ENCODE measurements around the gene SNX24. TPM values are rescaled to one million over a fixed set of nuclear protein-coding genes. Genes with fewer than 3 reads are reported as not detected.
"Not testable (repeated sequence)": the region's sequence is repeated elsewhere in the genome, so short reads cannot be mapped to it uniquely, and the experiment has no call there.

The SNX24 gene
- total RNA-seq, 1 donor from 2014 or later: 19.3 TPM

DNA sequence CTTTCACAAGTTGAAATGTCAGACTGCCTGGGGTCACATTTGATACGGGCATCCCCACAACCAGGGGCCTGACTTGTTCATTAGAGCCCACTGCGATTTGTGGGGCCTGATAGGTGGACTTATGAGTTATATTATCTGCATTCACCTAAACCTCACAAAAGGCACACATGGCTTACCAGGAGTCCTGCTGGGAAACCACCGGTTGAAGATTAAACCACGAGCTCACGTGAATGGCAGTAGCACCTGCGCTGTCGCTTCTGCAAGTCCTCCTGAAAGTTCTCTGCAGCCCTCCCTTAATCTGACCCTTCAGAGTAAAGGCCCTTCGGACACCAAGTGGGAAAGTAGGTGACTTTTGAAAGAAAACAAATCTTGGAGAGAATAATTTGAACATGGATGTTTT is 122.2 kb downstream of the SNX24 start:
- no peak for DNase-seq

DNA sequence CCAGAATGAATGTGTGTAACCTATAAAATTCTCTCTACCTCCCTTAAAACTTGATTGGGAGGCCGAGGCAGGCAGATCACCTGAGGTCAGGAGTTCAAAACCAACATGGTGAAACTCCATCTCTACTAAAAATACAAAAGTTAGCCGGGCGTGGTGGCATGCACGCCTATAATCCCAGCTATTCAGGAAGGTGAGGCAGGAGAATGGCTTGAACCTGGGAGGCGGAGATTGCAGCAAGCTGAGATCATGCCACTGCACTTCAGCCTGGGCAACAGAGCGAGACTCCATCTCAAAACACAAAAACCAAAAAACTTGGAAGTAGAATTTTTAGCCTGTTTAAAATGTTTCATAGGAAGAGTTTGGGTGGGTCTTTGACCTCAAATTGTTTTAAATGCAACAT is 122.6 kb downstream of the SNX24 start:
- not testable (repeated sequence) for DNase-seq

DNA sequence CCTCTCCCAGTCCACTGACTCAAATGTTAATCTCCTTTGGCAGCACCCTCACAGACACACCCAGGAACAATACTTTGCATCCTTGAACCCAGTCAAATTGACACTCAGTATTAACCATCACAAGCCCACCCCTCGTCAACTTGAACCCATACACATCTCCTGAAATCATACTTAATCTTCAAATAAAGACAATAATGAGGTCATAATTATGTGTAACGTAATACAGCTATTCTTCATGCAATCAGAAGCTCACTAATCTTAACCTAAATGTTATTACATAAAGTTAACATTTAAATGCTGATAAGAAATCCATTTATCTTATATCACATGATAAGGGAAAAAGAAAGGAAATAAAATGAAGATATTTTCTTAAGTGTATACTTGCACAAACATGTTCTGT is 125.9 kb downstream of the SNX24 start:
- DNase-seq: no peak

DNA sequence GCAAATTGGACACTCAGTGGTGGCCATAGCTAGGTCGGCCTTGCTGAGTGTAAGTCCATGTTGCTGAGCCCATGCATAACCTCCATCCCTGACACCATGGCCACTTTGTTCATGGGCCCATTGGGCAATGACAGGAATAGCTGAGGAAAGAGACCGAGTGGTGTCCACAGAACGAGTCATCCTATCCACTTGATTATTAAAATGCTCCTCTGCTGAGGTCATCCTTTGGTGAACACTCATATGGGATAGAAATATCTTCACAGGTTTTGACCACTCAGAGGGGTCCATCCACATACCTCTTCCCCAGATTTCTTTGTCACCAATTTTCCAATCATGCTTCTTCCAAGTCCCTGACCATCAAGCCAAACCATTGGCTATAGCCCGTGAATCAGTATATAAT is 127.5 kb downstream of the SNX24 start:
- DNase-seq: no peak

DNA sequence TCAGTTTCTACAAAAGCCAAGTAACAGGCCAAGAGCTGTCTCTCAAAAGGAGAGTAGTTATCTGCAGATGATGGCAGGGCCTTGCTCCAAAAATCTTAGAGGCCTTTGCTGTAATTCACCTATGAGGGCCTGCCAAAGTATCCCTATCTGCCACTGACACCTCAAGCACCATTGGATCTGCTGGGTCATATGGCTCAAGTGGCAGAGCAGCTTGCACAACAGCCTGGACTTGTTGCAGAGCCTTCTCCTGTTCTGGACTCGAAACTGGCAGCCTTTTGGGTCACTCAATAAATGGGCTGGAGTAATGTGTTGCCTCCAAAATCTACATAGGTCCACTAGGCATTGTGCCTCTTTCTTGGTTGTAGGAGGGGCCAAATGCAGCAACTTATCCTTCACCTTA is 128.3 kb downstream of the SNX24 start:
- DNase-seq: not testable (repeated sequence)

DNA sequence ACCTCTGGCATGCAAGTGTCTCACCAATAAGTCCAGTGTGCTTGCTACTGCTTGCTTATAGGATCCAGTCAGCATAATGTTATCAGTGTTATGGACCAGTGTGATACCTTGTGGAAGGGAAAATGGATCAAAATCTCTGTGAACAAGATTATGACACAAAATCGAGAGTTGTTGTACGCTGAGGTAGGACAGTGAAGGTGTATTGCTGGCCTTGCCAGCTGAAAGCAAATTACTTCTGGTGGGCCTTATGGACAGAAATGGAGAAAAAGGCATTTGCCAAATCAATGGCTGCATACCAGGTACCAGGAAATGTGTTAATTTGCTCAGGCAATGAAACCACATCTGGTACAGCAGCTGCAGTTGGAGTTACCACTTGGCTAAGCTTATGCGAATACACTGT is 128.8 kb downstream of the SNX24 start:
- not testable (repeated sequence) for DNase-seq

DNA sequence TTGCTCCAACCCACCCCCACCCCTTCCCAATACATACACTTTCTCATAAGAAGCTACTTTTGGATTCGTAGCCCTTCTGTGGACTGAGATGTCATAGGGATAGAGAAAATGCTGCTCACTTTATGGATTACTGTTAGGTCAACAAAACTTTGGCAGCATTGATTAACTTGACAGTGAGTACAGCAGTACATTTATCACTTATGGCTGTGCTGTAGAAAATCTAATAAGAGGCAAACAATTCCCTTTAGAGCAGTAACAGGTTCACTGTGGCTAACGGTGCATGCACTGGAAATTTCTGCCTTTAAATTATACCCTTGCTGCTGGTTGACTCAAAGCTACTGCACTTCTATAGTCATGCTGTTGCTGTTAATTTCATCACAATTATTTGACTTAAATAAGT is 131.9 kb downstream of the SNX24 start:
- DNase-seq: no peak

DNA sequence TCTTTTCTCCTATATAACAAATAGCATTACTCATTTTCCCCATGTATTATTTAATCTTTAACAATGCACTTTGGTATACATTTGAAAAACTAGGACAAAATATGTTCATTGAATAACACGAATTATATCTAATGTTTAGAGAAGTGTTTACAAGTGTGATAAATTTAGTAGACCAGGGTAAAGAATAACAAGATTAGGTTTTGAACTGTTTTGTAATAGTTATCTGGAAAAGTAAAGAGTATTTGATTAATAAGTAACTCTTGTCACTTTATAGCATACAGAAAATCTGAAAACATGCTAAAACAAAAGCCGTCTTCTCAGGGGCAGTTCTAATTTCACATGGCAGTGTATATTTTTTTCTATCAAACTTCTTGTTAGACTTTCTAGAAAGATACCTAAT is 132.7 kb downstream of the SNX24 start:
- DNase-seq: no peak

DNA sequence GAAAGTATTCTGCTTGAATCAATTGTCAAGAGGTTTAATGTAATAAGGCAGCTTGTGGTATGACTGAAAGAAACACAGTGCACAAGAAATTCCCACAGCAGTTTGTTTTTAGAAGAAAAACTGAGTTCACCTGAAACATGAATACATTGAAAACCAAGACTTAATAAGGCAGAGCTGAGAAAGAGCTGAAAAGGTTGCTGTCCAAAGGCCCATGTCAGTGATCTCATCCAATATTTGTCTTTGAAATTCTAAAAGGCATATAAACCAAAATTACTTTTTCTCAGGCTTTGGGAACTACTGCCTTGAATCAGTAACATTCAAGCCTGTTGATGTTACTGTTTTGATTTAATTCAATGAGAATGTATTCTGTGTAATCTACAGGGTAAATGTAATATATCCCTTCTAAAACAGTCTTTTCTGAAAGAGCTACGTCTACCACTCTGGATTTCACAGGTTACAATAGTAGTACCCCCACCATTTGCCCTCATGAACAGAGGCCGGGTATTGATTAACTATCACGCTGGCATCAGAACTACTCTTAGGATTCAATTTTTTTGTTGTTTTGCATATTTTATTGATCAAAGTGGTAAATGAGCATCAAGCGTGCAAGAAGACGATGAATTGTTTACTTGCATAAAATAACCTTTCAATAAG is 133.4 kb downstream of the SNX24 start:
- no peak for DNase-seq

DNA sequence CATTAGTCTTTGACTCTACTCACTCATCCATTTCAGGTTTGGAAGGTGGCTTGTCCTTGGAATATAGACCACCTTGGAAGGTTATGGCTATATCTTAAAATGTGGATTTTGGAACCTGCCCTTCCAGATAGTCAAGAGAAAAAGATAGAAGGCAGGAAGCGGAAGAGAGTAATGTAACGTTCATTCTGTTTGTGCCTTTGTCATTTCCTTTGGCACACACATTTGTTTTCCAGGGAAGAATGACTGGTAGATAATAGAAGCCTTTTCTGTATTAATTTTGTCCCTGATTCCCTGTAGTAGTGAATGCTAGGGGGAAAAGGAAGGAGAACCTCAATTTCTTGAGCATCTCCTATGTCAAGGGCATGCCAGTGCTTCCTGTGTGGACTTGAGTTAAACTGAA is 136.4 kb downstream of the SNX24 start:
- DNase-seq: no peak

DNA sequence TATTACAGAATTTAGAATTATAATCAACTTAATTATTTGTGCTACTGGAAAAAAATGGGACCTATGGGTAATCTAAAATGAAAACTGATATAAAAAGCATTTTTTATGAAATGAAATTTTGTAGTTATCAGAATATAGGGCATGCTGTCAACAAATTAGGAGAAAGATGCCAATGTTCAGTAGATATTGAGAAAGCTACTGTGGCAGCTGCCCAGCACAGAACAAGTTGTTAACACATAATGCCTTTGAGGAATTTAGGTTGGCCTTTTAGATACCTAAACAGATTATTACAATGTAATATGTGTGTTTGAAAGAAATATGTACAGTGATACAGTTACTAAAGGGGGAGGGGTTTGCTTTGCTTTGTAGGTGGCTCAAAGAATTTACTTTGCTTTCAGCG is 137.0 kb downstream of the SNX24 start:
- no peak for DNase-seq

DNA sequence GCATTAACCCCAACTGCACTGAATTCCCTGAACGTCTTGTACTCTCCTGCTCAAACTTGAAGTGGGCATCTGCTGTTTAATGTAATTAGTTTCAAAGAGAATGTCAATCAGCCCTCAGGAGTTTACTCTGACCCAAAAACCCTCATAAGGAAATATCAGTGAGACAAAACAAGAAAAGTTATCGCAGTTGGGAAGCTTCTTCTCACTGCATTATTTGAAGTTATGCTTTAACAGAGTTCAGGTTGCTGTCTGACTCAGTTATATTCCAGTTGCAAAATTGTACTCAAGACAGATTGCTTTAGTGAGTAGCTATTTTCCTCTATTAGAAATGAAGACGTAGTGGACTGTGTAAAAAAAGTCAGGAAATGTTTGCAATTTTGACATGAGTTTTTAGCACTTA is 139.0 kb downstream of the SNX24 start:
- DNase-seq: no peak

DNA sequence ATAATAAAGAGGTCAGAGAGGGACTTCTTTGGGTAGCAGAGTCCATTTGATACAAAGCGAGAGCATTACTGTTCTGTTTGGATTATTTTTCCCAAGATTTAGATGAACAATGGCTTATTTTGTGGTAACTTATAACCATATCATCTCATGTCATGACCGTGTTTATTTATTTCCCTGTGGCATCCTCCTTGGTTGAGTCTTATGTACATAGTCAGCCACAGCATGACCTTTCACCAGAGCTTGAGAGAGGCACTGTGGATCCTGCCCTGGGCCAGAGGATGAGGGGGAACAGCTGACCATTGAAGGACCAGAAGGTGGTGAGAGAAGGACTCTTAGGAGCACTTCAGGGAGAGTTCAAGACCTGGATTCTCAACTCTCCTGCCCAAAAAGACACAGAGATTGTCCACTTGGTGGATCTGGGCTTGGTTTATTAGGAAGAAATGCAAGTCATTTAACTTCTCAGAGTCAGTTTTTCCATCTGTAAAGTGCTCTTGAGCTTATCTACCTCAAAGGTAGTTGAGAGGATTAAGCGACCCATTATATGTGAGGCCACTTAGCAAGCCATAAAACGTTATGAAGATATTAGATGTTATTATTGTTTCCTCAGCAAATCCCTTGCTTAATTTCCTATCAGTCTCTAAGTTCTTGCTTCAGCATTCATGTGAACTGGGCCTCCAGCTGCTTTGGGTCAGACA is 139.7 kb downstream of the SNX24 start:
- DNase-seq: no peak

DNA sequence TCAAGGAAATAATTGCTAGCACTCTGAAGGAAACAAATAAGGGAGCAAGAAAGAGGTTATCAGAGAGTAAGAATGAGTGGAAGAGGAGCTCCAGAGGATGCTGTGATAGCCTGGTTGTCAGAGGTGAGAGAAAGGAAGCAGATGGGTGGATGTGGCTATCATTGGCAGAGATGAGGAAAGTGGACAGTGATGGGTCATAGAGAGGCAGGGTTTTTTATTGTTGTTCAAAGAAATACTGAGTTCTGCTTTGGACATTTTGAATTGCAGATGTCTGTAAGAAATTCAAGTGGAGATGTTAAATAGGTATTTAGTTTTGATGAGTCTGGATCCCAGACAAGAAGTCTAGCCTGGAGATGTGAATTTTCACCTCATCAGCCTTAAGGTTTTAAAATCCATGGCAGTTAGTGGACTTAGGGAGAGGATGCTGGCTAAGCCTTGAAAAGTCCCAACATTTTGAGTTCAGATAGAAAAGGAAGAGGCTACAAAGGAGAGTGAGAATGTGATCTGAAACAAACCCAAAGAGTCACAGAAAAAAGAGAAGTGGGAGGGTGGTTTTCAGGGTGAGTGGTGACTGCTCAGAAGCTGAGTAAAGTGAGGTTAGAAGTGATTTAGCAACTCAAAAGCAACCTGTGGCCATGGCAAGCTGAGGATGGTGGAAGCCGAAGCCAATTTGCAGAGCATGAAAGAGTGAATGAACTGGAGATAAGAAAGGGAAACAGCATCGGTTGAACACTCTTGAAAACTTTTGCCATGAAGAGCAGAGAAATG is 140.7 kb downstream of the SNX24 start:
- no peak for DNase-seq

DNA sequence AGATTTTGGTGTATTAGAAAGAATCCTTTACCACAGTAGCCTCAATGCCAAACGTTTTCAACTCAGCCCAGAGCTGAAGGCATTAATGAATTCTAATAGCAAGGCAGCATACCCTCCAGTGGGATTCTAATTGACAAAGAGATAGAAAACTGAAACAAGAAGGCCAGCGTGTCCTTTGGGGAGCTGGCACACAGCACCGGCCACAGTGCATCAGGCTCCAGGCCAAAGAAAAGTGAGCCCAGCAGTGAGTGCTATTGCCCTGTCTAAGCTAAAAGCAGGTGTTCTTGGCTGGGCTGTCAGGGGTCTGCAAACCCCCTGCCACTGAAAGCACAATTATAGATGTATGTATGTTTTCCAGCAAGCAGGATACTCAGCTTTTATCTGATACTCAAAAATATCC is 150.7 kb downstream of the SNX24 start:
- no peak for DNase-seq

DNA sequence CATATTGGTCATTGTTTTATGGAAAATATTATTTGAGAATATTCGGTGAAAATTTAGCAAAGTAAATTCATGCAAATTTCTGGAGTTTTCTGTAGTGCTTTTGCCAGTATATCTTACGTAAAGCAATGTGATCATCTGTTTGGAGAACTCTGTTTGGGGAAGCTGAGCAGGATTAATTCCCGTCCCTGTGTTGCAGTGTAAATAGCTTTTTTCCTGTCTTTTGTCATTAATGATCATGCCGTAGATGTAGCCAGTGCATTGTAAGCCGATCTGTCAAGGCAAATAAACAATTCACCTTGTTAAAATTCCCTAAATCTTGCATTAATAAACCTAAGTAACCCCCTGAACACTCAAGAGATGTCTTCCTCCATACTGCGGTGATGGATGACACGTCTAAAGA is 151.9 kb downstream of the SNX24 start:
- peak; percentile 31 for DNase-seq

DNA sequence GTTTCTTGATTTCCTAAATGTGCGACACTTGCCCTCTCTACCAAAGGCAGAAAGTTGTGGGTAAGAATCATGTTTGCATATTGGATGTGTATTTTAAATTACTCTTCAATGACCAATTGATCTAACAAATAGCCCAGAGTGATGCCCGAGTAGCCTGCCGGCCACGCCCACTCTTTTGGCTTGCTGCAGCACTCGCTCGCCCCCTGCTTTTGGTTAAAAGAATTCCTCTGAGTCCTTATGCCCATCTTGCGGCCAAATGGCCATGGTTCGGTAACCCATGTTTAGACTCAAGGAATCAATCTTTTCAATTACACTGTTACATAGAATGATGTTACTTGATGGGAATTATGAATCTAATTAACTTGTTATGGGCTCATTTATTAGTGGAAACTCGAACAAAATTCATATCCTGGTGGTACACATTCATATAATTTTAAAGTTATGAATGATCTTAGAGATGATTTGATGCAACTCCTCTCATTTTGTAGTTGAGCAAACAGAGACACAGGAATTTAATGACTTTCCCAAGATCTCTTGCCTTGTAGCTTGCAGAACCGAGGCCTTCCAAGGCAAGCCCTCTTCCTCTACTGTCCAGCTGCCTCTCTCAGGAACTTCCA is 154.6 kb downstream of the SNX24 start:
- no peak for DNase-seq

DNA sequence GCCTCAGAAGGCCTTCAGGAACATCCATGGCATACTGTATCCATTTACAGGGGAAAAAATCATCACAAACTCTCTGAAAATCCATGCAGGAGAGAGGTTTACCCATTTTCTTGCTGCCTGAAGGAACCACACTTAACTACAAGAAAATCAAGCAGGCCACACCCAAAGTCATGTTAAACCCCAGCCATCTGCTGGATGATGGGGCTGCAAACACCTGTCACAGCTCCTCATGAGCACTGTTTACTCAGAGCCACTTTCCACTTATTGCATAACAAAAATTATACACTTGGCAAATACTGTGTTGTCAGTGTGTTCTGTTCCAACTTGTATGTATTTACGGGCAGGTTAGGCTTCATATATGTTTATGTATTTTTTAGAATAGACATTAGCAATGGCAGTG is 155.3 kb downstream of the SNX24 start:
- DNase-seq: peak; percentile 71

DNA sequence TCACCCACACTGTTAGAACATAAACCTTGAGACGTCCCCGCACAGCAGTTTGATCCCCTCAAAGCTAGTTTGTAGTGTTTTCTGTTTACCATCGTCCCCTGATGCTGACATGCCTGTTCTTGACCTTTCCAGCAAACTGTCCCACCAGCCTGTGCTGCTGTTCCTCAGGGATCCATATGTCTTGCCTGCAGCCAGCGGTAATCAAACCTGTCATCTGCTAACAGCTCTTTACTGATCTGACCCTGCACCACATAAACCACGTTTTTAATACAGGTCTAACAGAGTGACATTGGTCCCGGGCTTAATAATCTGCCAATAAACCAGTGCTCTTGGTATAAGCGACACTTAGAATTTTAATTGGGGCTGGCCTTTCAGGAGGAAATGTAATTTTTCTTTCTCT is 156.4 kb downstream of the SNX24 start:
- DNase-seq: no peak

DNA sequence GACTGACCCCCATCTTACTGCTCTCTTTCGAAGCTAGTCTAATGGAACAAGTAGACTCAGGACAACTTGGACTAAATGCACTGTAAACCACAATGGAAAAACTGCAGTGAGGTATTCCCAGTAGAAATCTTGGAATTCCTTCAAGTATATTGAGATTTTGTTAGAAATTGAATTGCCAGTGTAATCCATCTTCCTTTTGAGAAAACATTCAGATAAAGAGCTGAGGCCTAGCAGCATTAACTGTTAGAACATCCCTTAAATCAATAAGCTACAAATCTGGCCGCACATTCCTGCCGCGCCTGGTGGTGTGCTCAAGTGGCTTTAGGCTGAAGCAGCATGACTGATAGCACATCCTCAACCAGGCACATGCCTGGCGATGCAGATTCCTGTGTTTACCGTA is 161.8 kb downstream of the SNX24 start:
- no peak for DNase-seq

DNA sequence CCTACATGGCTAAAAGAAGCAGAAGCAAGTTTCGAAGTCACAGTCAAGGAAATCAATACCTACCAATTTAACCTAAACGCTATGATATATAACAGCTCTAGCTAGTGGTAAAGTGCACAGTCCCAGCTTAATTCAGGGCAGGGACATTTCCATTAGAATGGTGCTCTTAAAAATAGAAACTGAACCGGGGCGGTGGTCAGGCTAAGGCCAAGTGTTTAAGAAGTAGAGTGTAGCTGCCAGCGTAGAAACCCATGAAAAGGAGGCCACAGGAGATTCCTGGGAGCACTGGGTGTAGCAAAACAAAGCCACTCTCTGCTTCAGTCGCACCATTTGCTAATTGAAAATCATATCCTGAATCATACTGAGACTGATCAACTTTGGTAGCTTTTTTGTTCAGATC is 162.3 kb downstream of the SNX24 start:
- no peak for DNase-seq

DNA sequence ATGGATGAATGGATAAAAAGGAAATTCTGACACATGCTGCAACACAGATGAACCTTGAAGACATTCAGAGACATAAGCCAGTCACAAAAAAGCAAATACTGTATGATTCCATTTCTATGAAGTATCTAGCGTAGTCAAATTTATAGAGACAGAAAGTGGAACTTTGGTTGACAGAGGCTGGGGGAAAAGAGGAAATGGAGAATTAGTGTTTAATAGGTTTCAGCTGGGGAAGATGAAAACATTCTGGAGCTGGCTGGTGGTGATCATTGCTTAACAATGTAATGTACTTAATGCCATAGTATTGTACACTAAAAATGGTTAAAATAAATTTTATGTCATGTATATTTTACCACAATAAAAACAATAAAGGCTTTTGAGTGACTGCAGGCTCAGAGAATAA is 166.9 kb downstream of the SNX24 start:
- DNase-seq: peak; percentile 10

DNA sequence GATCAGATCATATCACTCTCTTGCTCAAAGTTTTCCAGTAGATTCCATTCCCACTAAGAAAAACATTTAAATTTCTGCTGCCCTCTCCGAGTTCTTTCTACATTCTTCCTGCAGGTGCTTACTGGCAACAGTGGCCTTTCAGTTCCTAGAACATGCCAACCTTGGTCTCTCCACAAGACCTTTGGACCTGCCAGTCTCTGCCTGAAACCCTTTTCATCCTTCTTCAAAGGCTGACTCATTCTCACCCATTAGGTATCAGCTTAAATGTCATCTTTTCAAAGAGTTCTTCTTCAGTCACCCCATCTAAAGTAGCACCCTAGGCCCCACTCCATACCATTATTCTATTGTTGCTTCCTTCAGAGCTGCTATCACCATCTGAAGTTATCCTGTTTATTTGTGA is 169.3 kb downstream of the SNX24 start:
- no peak for DNase-seq
